Endothelial cell of hepatic sinusoid (primary cell): ENCODE data around the gene B4GALT2.

Experiments used
- in situ Hi-C: cut with HindIII; loops from 2 replicates; pipeline ENCODE4 v1.10.0; 2017; ENCODE audit warnings: low sequenced_read_pairs

B4GALT2 gene

DNA sequence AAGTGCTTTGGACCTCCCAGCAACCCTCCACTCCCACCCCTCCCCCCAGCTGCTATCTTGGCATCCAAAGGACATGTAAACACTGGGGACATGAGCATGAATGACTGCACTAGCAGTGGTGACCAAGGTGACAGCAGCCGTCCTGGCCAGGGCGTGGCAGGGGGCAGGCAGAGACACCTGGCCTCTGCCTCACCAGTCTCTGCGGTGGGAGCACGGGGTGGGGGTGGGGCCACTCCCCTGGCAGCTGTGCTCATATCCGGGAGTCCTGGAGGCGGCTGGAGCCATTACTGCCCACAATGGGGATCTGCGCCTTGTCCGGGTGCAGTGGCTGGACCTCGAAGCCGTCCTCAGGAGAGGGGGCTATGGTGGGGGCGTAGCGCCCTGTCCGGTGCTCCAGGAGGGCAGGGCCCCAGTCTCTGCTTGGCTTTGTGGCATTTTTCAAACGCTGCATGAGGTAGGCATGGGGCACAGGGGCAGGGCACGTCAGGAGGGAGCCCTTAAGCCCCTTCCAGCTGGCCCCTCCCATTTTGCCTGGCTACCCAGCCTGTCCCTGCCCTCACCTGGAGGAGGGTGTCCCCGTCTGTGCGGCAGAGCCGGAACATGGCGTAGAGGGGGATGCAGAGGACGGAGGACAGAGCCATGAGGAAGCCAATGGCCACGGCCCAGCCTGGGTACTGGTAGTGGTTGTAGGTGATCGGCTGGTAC is 18.4 kb downstream of the B4GALT2 start:
- in situ Hi-C loops = no loop called here

DNA sequence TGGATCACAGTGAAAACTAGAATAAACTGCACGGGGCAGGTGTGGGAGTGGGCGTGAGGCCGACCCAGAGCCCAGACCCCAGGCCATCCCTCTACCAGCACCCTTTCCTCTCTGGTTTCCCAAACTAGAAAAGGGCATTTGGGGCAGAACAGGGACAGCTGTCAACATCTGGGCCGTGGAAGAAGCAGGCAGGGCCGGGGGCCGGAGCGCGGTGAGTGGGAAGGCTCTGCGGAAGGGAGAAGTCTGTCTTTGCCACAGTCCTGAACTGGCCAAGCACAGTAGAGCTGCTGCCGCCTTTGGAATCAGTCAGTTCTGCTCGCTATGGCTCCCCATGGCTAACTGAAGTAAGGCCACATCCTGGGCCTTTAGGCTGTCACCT is 19.0 kb downstream of the B4GALT2 start:
- in situ Hi-C loops = no loop called here

DNA sequence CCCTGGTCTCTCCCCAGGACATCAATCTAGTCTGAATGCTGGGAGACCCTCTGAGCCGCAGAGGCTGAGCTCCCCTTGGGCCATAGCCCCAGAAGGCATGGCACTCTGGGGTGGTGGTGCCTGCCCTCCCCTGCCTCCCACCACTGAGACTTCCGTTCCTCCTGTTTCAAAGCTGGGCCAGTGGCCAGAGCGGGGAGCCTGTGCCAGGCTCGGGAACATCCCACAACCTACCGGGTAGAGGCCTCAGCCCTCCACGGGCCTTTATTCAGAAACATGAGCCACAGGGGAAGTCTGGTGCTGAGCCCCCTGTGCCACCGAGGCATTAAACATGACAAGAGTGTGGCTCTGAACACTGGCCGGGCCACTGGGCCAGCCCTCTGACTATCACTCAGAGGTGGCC is 20.4 kb downstream of the B4GALT2 start:
- in situ Hi-C loops = no loop called here

DNA sequence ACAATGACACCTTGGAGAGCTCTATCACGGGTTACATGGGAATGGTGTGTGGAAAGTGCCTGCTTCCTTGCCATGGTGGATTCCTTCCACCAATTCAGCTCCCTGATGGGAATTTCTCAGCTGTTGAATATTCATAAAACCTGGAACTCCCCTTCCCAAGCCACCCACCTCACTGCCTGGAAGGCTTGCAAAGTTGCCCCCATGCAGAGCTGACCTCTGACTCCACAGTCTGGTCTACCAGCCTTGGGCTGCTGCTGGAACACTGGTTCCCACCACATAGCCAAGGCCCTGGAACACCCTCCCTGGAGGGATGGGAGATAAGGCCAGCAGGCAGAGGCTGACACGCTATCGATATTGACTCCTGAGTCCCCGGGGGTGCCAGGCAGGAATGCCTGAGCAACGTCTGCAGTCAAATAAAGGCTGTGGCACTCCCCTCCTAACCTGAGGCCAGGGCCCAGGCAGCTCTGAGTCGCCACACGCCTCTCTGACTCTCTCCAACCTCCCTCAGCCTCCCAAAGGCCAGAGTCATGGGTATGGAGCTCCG is 21.2 kb downstream of the B4GALT2 start:
- in situ Hi-C loops = no loop called here

DNA sequence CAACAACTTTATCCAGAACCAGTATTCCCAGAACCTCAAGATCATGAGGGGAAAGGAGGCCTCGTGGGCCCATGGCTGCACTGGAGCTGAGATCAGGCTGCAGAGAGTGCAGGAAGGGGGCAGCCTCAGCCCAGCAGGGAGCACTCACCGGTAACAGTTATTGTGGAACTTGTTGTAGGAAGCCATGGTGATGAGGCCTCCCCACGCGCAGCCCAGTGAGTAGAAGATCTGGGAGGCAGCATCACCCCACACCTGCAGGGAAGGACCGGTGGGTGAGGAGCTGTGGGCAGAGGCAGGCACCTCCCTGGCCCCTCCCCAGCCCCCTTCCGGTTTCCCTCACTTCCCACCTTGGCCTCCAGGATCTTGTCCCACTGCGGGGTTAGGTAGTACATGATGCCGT is 23.2 kb downstream of the B4GALT2 start:
- in situ Hi-C loops = no loop called here

DNA sequence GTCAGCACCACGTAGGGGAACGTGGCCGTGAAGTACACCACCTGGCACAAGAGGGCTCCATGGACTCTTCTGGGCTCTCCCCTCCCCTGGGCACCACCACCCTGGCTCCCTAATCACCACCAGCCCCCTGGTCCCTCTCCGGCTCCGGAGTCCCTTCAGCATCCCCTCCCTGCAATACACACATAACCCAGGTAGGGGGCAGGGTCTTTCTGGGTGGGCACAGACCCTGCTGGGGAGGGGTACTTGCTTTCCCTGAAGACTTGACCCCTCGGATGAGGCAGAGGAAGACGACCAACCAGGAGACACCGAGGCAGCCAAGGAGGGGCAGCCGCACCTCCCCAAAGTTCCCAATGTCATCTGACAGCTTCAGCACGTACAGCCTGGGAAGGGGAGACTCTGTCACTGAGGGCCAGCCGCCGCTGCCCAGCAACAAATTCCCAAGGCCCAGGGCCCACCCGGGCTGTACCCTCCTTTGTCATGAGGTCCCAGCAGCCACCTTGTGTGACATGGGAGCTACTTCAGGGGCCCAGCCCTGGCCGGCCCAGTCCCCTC is 23.7 kb downstream of the B4GALT2 start:
- in situ Hi-C loops = no loop called here

DNA sequence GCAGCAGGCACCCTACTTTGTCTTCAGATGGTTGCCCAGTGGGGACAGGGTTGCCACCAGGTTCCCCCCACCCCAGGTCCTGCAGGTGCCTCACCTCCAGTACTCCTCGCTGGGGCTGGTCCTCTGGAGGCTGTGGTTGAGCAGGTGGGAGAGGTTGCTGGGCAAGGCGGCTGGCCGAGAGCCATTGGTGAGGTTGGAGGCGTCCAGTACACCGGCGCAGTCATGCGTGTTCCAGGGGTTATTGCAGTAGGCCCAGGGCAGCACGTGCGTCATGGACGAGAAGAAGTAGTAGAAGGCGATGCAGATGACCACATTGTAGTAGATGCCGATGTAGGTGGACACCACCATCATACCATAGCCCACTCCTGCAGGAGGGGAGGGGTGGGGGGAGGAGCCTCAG is 29.2 kb downstream of the B4GALT2 start:
- in situ Hi-C loops = no loop called here

DNA sequence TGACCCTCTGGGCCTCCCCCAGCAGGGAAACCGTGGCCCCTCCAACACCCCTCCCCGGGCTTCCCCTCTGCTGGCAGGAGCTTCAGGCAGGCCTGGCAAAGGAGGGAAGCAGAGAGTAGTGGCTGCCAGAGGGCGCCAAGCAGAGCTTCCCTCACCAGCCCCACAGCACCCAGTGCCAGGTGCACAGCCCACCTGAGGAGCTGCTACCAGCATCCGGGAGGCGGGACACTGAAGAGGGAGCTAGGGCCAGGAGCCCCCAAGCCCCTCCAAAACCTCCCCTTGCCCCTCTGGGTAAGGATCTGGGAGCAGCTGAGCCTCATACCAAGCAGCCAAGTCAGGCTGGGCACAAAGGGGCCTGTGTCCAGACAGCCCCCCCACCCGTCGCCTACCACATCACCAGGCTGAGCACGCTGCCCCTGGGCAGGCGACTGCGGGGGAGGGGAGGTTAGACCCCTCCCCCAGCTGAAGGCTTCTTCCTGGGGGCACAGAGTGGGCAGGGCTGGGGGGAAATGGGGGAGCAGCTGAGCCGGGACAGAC is 32.0 kb downstream of the B4GALT2 start:
- in situ Hi-C loops = no loop called here

DNA sequence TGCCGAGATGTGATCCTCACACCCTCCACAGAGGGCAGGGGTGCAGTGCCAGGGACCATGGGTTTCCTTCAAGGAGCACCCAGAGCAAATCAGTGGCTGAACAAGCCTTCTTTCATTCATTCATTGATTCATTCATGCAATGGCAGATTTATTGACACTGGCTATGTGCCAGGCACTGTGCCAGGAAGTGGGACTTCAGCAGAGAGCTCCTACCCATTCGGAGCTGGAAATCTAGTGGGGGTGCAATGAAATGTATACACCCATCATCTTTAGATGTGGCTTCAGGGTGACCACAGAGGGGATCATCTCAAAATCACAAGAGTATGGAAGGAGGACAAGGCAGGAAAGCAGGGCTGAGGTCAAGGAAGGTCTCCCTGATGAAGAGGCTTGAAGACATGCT is 33.4 kb downstream of the B4GALT2 start:
- in situ Hi-C loops = no loop called here

DNA sequence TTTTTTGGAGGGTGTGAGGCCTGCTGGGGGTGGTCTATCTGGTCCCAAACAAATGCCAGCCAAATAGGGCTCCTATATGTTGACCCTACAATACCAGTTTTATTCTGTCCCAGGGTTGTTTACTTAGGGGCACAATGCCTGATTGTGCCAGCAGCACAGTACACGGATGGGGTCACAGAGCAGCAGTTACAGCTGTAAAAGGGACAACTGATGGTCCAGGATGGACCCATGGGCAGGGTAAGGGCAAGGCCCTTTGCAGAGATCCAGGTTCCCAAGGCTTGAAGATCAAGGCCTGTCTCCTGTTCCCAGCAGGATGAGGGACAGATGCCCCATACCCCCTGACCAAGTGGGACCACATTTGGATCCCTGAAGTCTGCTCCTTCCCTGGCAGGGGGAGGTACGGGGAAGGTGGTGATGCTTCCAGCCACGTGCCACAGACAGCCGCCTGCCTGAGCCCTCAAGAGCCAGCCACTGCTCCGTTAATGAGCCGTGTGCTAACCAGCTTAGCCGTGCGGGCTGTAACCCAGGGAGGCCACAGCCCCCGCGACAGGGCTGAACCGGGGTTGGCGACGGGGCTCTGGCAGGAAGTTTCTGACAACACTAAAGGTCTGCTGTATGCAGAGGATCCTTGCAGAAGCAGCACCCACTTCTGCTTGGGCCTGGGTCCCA is 34.1 kb downstream of the B4GALT2 start:
- in situ Hi-C loops = no loop called here

DNA sequence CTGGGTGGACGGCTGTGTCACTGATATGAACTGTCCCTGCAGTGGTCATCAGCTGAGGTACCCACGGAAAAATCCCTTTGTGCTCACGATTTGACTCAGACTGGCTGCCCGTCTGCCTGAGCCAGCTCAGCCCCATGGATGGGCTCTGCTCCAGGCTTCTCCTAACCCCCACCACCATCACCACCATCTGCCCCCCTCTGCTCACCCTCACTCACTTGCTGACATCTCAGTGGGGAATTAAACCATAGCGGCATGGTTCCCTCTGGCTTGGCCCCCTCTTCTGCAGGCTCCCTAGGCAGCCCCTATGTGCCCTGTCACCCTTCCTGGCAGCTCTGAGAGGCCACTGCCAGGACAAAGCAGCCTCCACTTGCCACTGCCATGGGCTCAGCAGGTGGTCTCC is 34.9 kb downstream of the B4GALT2 start:
- in situ Hi-C loops = no loop called here

DNA sequence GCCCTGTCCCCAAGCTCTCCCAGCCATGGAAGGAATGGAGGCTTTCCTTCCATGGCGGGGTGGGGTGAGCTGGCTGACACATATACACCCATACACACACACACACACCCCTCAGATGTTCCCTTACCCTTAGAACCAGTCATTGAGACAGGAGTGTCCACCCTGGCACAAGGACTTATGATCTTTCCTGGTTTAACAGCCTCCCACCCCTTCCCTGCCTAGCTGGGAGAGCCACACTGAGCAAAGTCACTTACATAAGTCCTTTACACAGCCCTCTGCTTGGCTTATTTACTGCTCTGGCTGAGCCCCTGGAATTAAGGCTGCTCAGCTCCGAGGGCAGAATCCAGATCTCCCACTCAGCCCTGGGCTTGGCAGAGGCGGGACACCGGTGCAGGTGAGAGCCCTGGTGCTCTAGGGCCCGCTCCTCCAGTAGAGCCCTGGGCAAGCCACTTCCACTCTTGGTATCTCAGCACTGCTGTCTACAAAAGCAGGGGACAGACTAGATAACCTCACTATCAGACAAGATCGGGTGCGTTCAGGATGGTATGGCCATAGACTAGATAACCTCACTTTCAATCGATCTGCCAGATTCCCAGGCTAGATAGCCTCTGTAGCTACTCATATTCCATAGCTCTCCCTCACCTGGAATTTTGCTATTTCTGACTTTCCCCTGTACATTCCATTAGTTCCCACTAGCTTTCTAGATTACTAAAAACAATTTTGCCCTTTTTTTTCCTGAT is 35.5 kb downstream of the B4GALT2 start:
- in situ Hi-C loops = no loop called here

DNA sequence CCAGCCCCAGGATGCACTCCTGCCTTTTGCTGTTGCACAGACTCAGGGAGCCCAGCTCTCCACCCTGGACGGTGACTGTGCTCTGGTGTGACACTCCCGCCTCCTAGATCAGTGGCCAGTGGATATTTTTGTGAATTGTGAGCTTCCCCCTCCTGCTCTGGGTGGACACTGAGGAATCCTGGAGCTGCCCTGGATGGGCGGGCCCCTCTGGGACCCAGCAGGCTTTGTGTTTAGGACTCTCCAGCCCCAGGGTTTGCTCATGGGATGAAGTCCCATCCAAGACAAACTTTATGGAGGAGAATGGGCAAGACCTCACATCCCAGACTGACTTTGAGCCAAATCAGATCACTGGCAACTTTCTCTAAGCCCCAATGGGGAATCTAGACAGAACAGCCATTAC is 36.2 kb downstream of the B4GALT2 start:
- in situ Hi-C loops = no loop called here

DNA sequence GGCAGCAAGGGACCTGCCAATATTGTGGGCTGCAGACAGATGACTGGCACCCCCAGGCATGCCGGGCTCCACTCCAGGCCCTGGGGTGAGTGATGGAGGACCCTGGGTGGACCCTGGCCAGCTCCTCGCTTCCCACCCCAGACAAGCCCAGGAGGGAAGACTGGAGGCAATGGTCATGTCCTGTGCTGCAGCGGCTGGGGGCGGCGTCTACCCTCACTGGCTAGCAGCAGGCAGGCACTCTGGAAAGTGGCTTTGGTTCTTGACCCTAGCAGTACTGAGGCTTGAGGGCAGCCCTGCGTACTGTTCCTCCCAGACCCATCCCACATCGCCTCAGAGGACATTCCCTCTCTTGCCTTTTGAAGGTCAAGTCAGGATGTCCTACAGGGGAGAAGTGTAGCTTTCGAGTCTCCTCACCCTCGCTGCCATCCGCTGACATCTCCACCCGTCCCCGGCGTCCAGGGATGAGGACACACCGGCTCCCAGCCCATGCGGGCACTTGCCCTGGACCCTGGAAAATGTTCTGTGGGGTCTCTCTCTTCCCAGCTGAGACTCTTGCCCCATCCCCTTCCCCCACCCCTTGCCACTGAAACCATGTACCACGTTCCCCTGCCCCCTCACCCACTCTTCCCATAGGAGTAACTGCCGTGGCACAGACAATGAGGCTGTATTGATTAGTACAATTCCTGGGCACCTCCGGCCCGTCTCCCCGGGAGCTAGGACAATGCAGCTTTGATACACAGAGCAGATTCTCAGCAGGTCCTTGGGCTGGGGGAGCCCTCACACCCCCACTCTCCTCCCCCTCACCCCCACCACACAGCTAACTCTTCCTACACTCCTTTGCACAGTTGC is 37.3 kb downstream of the B4GALT2 start:
- in situ Hi-C loops = no loop called here

DNA sequence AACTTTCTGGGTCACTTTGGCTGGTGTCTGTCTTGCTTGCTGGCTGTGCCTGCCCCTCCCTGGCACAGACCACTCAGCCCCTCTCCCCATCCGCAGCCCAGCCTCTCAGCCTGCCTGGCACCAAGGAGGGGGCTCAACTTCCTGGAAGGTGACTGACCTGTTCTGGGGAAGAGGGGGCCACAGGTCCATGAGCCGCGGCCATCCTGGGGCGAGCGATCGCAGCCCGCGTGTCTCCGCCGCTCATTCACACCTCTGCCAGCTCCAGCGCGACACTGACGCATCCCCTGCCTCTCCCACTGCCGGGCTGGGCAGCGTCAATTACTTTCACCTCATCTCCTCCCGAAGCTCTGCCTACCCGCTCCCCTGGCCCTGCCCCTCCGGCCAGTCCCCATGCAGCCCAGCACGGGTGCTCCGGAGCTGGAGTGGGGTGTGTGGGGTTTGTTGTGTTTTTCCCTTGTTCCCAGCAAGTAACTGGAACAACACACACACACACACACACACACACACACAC is 37.9 kb downstream of the B4GALT2 start:
- in situ Hi-C loops = no loop called here

DNA sequence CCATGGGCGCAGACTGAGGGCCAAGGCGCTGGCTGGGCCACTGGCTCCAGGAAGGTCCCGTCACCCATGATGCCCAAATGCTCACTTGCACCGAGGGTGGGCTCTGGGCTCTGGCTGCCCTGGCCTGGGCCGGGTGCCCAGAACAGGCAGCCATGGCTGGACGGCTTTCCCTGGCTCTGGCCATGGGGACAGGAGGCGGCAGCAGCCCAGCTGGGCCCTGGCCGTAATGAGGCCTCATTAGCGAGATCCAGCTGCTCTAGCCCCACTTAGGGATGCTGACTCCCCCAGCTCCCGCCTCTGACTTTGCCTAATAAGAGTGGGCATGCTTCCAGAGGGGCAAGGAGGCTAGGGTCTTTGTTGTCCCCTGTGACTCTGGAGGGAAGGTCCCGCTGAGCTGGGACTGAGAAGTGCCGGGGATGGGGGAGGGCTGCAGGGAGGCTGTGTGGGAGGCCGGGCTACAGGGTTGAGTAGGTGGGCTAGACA is 40.5 kb downstream of the B4GALT2 start:
- in situ Hi-C loops = no loop called here

DNA sequence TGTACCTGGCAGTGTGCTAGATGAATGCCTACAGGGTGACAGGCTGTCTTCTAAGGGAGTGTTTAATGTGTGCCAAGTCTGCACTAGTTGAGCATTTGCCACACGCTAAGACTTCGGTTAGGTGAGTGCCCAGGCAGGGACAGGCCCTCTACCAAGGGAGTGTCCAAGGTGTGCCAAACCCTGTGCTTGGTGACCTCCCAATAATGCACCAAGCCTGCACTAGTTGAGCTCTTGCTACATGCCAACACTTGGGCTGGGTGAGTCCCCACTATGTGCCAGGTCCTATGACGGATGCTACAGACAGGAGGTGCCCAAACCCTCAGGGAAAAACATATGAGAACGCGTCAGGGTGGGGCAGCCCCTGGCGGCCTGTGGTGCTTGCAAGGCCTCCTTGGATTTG is 41.5 kb downstream of the B4GALT2 start:
- in situ Hi-C loops = no loop called here

DNA sequence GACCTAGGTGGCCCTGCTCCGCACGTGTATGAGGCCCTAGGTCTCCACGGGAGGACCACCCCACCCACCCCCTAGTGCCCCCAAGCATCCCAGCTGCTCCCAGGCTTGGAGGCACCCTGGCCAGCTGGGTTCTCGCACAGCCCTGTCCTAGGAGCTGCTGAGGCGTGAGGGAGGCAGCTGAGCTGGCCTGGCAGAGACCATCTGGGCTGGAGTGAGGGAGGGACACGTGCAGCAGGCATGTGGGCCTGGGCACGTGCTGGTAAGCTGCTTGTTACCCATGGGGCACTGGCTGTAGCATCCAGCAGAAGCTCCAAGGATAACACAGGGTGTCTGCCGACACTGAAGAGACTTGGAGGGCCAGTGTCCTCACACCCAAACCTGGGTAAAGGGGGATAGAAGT is 42.1 kb downstream of the B4GALT2 start:
- in situ Hi-C loops = no loop called here

DNA sequence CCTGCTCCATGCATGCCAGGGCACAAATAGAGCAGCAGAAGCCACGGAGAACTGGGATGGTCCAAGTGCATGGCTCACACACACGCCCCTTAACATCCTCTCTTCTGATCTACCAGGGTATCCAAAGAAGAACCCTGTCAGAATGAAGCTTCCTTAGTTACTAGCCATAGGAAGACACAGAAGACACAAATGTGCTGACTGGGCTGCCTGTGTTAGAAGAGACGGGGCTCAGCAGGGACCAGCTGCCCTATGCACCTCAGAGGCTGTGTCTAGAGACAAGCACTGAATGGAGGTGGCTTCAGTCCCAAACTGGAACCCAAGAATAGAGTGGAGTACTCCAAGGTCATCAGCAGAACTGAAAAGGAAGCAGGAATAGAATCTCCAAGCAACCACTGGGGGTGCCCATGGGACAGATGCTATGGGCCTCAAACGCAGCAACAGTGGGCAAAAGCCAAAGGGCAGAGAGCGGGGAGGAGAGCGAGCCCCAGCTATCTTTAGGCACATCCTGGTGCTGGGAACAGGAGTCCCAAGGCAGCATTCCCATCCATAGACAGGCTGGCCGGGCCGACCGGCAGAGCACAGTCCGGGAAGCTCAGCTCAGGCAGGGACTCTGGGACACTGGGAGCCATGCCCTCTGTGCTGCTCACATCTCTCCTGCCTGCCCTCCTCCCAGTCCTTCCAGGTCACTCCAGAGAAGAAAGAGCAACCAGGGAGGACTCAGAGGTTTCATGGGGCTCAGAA is 42.7 kb downstream of the B4GALT2 start:
- in situ Hi-C loops = no loop called here
